ENCODE measurements around the gene EHBP1L1. TPM values are rescaled to one million over a fixed set of nuclear protein-coding genes. Genes with fewer than 3 reads are reported as not detected.

Gene EHBP1L1
- total RNA-seq, 2 donors from 2014 or later, result 20.5 to 85.3 TPM

DNA sequence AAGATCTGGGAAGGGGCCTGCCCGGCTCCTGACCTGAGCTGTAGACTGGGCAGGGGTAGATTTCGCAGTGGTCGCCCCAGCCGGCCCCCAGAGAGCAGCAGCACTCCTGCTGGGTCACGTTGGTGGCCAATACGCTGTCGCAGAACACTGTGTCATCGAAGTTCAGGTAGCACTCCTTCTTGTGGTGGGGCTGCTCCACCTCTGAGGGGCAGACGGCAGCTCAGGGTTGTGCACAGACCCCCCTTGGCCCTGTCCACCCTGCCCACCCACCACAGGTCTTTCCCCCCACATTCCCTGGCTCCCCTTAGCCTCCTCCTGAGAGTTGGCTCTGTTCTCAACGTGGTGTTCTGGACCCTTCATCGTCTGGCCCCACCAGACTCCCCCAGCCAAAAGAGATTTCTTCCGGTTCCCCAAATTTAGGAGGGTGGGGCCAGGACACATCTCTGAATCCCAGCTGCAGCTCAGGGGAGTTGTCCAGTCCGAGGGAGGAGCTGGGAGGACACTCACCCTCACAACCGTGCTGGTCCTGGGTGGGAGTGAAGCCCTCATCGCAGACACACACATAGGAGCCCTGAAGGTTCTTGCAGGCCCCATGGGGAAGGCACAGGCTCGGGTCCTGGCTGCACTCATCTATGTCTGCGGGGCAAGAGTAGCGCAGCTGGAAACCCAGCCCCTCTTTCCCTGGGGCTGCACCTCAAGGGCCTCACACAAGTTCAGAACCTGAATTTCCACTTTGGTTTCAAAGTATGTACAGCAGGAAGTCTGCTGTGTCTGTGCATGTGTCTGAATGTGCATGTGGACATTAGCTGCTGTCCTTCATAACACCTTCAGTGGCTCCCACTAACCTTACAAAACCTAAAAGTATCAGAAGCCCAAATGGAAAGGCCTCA, 34.5 kb upstream of the EHBP1L1 start:
- Histone ChIP-seq H3K36me3 (peaks cover 21% of the 10 kb centered on the region), H3K9me3 (no peaks in the 10 kb centered on the region), H3K4me3 (peak overlapping the region; percentile 35 to 51), H3K27ac (peak overlapping the region; percentile 87 to 90), H3K27me3 (no peaks in the 10 kb centered on the region), H3K4me1 (peaks cover 0 to 23% of the 10 kb centered on the region in 2 donors)
- TF ChIP-seq, protein P1, sequence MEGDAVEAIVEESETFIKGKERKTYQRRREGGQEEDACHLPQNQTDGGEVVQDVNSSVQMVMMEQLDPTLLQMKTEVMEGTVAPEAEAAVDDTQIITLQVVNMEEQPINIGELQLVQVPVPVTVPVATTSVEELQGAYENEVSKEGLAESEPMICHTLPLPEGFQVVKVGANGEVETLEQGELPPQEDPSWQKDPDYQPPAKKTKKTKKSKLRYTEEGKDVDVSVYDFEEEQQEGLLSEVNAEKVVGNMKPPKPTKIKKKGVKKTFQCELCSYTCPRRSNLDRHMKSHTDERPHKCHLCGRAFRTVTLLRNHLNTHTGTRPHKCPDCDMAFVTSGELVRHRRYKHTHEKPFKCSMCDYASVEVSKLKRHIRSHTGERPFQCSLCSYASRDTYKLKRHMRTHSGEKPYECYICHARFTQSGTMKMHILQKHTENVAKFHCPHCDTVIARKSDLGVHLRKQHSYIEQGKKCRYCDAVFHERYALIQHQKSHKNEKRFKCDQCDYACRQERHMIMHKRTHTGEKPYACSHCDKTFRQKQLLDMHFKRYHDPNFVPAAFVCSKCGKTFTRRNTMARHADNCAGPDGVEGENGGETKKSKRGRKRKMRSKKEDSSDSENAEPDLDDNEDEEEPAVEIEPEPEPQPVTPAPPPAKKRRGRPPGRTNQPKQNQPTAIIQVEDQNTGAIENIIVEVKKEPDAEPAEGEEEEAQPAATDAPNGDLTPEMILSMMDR (IDR thresholded peaks at IDR 0.05), result no peak
- DNase-seq (ENCODE audit: low spot score), result no peak

DNA sequence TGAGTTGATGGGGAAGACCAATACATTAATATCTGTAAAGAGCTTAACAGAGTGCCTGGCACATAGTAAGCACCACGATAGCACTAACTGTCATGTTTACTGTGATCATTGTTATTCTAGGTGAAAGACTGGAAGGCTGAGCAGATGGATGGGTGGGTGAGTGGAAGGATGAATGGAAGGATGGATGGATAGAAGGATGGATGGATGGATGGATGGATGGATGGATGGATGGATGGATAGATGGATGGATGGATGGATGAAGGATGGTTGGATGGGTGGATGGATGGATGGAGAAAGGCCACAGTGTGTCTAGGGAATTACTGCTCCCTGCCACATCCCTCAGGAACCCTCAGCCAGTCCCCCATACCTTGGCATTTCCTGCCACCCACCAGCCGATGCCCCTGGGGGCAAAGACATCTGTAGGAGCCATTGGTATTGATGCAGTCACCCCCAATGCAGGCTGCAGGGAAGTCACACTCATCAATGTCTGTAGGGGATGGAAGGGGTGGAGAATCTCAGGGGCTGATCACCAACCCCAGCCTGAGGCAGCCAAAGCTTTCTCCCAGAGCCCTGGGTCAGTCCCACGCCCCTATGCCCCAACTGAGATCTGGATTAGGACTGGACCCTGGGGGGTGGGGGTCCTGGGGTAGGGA, 33.0 kb upstream of the EHBP1L1 start:
- TF ChIP-seq, protein P1 (IDR thresholded peaks at IDR 0.05), result no peak
- Histone ChIP-seq H3K36me3 (peaks cover 14% of the 10 kb centered on the region), H3K9me3 (no peaks in the 10 kb centered on the region), H3K27me3 (no peaks in the 10 kb centered on the region), H3K27ac (no peak overlapping the region), H3K4me3 (no peak overlapping the region), H3K4me1 (peaks cover 0 to 29% of the 10 kb centered on the region in 2 donors)
- DNase-seq (ENCODE audit: low spot score), result no peak

DNA sequence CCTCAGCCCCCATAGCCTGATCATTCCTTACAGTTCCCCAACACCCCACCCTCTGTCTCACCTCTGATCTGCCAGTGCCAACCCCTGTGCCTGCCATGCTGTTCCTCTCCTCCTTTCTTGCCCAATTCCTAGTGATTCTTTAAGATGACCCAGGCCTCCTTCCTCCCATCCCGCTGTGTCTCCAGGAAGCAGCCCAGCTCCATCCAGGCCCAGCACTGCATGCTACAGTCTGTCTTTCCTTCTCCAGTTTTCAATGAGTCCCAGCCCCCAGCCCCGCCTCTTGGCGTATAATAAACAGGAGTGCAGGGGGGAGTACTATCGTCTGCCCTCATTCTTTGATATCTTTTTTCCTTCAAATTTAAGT, 30.0 kb upstream of the EHBP1L1 start:
- DNase-seq (ENCODE audit: low spot score), result no peak
- no peak overlapping the region for H3K27ac ChIP-seq
- TF ChIP-seq, protein P1 (IDR thresholded peaks at IDR 0.05), result no peak
- H3K4me1 ChIP-seq, result peaks cover 0 to 17% of the 10 kb centered on the region in 2 donors
- no peaks in the 10 kb centered on the region for H3K27me3 ChIP-seq
- peaks cover 14% of the 10 kb centered on the region for H3K36me3 ChIP-seq
- H3K4me3 ChIP-seq, result no peak overlapping the region
- H3K9me3 ChIP-seq, result no peaks in the 10 kb centered on the region

DNA sequence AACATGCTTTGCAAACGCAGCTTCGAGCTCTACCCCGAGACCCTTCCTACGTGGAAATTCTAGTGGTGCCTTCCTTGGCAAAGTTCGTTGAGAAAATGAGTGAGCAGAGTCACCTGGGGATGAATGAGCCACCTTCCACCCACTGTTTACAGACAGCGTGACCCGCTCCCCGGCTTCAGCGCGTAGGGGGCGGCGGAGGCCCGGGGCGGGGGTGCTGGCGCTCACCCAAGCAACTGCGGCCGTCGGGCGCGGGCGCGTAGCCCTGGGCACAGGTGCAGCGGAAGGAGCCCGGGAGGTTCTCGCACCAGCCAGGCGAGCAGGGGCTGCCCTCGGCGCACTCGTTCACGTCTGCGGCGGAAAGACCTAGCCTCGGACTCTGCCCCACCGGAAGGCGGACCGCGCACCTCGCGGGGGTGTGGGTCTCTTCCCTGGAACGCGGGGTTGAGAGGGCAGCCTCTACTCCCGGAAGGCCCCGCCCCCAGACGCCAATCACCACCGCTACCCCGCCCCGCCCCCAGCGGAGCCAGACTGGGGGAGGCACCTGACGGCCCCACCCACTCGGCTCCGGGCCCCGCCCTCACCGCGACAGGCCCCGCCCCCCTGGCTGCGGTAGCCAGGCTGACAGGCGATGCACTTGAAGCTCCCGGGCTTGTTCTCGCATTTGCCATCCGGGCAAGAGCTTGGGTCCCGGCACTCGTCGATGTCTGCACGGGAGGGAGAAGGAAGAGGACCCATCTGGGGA, 29.5 kb upstream of the EHBP1L1 start:
- no peaks in the 10 kb centered on the region for H3K9me3 ChIP-seq
- peaks cover 0 to 12% of the 10 kb centered on the region in 2 donors for H3K4me1 ChIP-seq
- peak overlapping the region in 1 of 2 donors; percentile 12 for H3K27ac ChIP-seq
- peaks cover 16% of the 10 kb centered on the region for H3K36me3 ChIP-seq
- H3K27me3 ChIP-seq, result no peaks in the 10 kb centered on the region
- peak overlapping the region in 1 of 2 donors; percentile 30 for H3K4me3 ChIP-seq
- no peak for DNase-seq (ENCODE audit: low spot score)
- TF ChIP-seq, protein P1 (IDR thresholded peaks at IDR 0.05), result no peak

DNA sequence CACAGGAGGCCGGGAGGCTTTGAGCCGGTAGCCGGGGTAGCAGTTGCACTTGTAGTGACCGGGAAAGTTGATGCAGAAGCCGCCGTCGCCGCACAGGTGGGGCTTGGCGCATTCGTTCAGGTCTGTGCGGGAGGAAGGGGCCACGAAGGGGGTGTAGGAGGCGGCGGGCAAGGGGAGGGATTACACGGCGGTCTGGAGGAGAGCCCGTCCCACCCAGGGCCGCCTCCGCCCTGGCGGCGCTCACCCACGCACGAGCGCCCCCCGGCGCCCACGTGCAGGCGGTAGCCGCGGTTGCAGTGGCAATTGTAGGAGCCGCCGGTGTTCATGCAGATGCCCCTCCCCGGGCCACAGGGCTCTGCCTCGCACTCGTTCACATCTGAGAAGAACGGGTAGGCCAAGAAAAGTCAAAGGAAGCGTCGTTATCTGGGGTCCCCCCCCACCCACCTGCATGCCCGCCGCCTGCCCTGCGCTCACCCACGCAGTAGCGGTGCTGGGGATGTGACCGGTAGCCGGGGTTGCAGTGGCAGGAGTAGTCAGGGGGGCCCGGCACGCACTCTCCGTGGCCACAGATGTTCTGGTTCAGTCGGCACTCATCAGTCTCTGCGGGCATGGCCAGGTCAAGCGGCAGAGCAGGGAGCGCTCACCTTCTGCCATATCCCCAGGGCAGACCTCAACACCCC, 28.3 kb upstream of the EHBP1L1 start:
- TF ChIP-seq, protein P1 (IDR thresholded peaks at IDR 0.05), result no peak
- H3K4me1 ChIP-seq, result peaks cover 0 to 6% of the 10 kb centered on the region in 2 donors
- no peaks in the 10 kb centered on the region for H3K9me3 ChIP-seq
- no peak for DNase-seq (ENCODE audit: low spot score)
- H3K27me3 ChIP-seq, result no peaks in the 10 kb centered on the region
- H3K27ac ChIP-seq, result no peak overlapping the region
- no peak overlapping the region for H3K4me3 ChIP-seq
- peaks cover 19% of the 10 kb centered on the region for H3K36me3 ChIP-seq

Data from right atrium auricular region (tissue), 2 donors.